NCI-H82 (cell line): ENCODE results near the gene STIM1.
A peak's percentile ranks its signal among the peaks of the same experiment; 100 is the strongest.

Source experiments
- DNase-seq: peaks from one replicate; lab custom pipeline; 2025; lab: John Stamatoyannopoulos, UW

STIM1 gene

GRCh38 chr11:3952715-3953114, 97.3 kb downstream of the STIM1 start:
- DNase-seq: no peak

GRCh38 chr11:3953327-3953726, 97.9 kb downstream of the STIM1 start:
- DNase-seq: no peak

GRCh38 chr11:3954448-3955298, 99.2 kb downstream of the STIM1 start:
- no peak for DNase-seq

- DNase-seq: no peak
These were observed 99.8 kb downstream of the STIM1 start for GRCh38 chr11:3955299-3955665.

GRCh38 chr11:3956038-3956437, 100.6 kb downstream of the STIM1 start:
- DNase-seq: no peak

GRCh38 chr11:3956748-3957147, 101.3 kb downstream of the STIM1 start:
- no peak for DNase-seq

GRCh38 chr11:3957437-3957836, 102.0 kb downstream of the STIM1 start:
- DNase-seq: no peak

GRCh38 chr11:3958281-3958680, 102.8 kb downstream of the STIM1 start:
- DNase-seq: no peak

- DNase-seq: peak; percentile 15
These were observed 103.8 kb downstream of the STIM1 start for GRCh38 chr11:3959015-3959902.

GRCh38 chr11:3959903-3960265, 104.4 kb downstream of the STIM1 start:
- DNase-seq: no peak

- peak; percentile 76 for DNase-seq
These were observed 107.0 kb downstream of the STIM1 start for GRCh38 chr11:3962406-3962840.

GRCh38 chr11:3964056-3964455, 108.6 kb downstream of the STIM1 start:
- peak; percentile 33 for DNase-seq

GRCh38 chr11:3964935-3965604, 109.6 kb downstream of the STIM1 start:
- no peak for DNase-seq

- DNase-seq: no peak
These were observed 112.2 kb downstream of the STIM1 start for GRCh38 chr11:3967695-3968094.

- no peak for DNase-seq
These were observed 113.7 kb downstream of the STIM1 start for GRCh38 chr11:3969200-3969599.

GRCh38 chr11:3969613-3970012, 114.1 kb downstream of the STIM1 start:
- no peak for DNase-seq

GRCh38 chr11:3970108-3970507, 114.6 kb downstream of the STIM1 start:
- no peak for DNase-seq

GRCh38 chr11:3971756-3972404, 116.4 kb downstream of the STIM1 start:
- DNase-seq: no peak

- no peak for DNase-seq
These were observed 117.0 kb downstream of the STIM1 start for GRCh38 chr11:3972431-3972830.

- DNase-seq: no peak
These were observed 121.6 kb downstream of the STIM1 start for GRCh38 chr11:3977078-3977477.

GRCh38 chr11:3981084-3981633, 125.7 kb downstream of the STIM1 start:
- DNase-seq: peak; percentile 4

- no peak for DNase-seq
These were observed 127.0 kb downstream of the STIM1 start for GRCh38 chr11:3982431-3982830.
